Rectal smooth muscle tissue (tissue), 1 donor: ENCODE results near the gene TMUB1.

ENCODE experiments used
- H3K27ac ChIP-seq: one replicate; pipeline ENCODE4 v1.7.0; 2013; ENCODE audit warnings: low read depth, low read length, inconsistent platforms
- H3K27me3 ChIP-seq: one replicate; pipeline ENCODE4 v1.7.0; 2013; ENCODE audit warnings: low read length; ENCODE audit not compliant: control insufficient read depth, insufficient read depth
- H3K36me3 ChIP-seq: one replicate; pipeline ENCODE4 v1.7.0; 2013; ENCODE audit warnings: low read length; ENCODE audit not compliant: control insufficient read depth, insufficient read depth
- H3K4me1 ChIP-seq: one replicate; pipeline ENCODE4 v1.7.0; 2013; ENCODE audit warnings: low read length; ENCODE audit not compliant: control insufficient read depth, insufficient read depth
- H3K4me3 ChIP-seq: one replicate; pipeline ENCODE4 v1.7.0; 2013; ENCODE audit warnings: low read length
- H3K9ac ChIP-seq: one replicate; pipeline ENCODE4 v1.7.0; 2013; ENCODE audit warnings: low read length

TMUB1 gene

GRCh38 chr7:151075662-151075971 is 7.7 kb downstream of the TMUB1 start:
- Histone ChIP-seq H3K4me1 (peaks cover 7% of the 10 kb centered on the region), H3K9ac (no peak overlapping the region), H3K36me3 (peaks cover 35% of the 10 kb centered on the region), H3K27ac (no peak overlapping the region), H3K27me3 (no peaks in the 10 kb centered on the region), H3K4me3 (no peak overlapping the region)

- Histone ChIP-seq H3K27me3 (no peaks in the 10 kb centered on the region), H3K36me3 (peaks cover 40% of the 10 kb centered on the region), H3K9ac (no peak overlapping the region)
These were observed 8.3 kb downstream of the TMUB1 start for GRCh38 chr7:151074817-151075661.

DNA sequence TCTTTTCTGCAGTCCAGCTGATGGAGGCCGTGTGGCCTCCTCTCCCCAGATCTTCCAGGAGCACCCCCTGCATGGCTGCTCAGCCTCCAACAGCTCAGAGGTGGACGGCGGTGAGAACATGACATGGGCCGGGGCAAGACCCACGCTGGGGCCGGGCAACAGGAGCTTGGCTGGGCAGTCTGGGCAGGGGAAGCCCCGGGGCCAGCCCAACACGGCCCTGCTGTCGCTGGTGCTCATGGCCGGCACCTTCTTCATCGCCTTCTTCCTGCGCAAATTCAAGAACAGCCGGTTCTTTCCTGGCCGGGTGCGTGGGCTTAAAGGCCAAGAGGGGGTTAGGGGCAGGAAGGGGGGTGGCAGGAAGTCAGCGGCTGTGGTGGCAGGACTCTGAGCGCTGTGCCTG is 9.3 kb downstream of the TMUB1 start:
- H3K4me3 ChIP-seq: no peak overlapping the region
- H3K4me1 ChIP-seq: no peaks in the 10 kb centered on the region
- H3K36me3 ChIP-seq: peaks cover 44% of the 10 kb centered on the region
- H3K27me3 ChIP-seq: no peaks in the 10 kb centered on the region
- H3K9ac ChIP-seq: no peak overlapping the region
- no peak overlapping the region for H3K27ac ChIP-seq

More at GRCh38 chr7:151074817-151075661, 8.3 kb downstream of the TMUB1 start:
- Histone ChIP-seq H3K4me3 (no peak overlapping the region), H3K4me1 (peaks cover 7% of the 10 kb centered on the region), H3K27ac (no peak overlapping the region)

GRCh38 chr7:151071032-151071866 is 12.0 kb downstream of the TMUB1 start:
- Histone ChIP-seq H3K4me1 (no peaks in the 10 kb centered on the region), H3K27me3 (no peaks in the 10 kb centered on the region), H3K36me3 (peaks cover 62% of the 10 kb centered on the region), H3K4me3 (no peak overlapping the region), H3K27ac (no peak overlapping the region), H3K9ac (no peak overlapping the region)

- no peaks in the 10 kb centered on the region for H3K4me1 ChIP-seq
- no peak overlapping the region for H3K9ac ChIP-seq
- H3K4me3 ChIP-seq: no peak overlapping the region
- H3K27me3 ChIP-seq: no peaks in the 10 kb centered on the region
- peaks cover 57% of the 10 kb centered on the region for H3K36me3 ChIP-seq
- no peak overlapping the region for H3K27ac ChIP-seq
These were observed 12.7 kb downstream of the TMUB1 start for GRCh38 chr7:151070574-151070960.

- Histone ChIP-seq H3K36me3 (peaks cover 58% of the 10 kb centered on the region), H3K9ac (no peak overlapping the region), H3K4me1 (no peaks in the 10 kb centered on the region), H3K27me3 (no peaks in the 10 kb centered on the region), H3K4me3 (no peak overlapping the region), H3K27ac (no peak overlapping the region)
These were observed 13.3 kb downstream of the TMUB1 start for GRCh38 chr7:151069841-151070573.

DNA sequence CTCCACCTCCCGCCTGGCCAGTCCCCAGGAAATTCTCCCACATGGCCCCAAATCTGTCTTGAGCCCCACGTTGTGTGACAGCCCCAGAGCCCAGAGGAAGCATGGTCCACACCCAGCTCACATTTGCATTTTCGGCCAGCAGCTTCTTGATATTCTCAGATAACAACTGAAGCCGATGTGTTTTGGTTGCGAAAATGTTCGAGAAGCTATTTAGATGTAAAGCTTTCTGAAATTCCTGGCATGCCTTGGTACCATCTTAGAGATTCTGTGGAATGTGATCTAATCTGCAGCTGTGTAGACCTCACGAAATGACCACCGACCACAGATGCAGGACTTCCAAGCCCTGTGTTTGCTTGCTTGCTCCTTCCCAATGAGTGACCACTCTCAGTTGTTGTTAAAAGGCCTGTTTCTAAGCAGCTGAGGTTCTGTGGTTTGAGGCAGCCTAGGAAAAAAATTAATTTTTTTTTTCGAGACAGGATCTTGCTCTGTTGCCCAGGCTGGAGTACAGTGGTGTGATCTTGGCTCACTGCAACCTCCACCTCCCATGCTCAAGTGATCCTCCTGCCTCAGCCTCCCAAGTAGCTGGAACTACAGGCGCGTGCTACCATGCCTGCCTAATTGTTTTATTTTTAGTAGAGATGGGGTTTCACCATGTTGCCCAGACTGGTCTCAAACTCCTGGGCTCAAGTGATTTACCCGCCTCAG is 15.1 kb downstream of the TMUB1 start:
- no peaks in the 10 kb centered on the region for H3K27me3 ChIP-seq
- no peak overlapping the region for H3K9ac ChIP-seq
- H3K27ac ChIP-seq: no peak overlapping the region
- no peak overlapping the region for H3K4me3 ChIP-seq
- peaks cover 56% of the 10 kb centered on the region for H3K36me3 ChIP-seq
- H3K4me1 ChIP-seq: peaks cover 3% of the 10 kb centered on the region

DNA sequence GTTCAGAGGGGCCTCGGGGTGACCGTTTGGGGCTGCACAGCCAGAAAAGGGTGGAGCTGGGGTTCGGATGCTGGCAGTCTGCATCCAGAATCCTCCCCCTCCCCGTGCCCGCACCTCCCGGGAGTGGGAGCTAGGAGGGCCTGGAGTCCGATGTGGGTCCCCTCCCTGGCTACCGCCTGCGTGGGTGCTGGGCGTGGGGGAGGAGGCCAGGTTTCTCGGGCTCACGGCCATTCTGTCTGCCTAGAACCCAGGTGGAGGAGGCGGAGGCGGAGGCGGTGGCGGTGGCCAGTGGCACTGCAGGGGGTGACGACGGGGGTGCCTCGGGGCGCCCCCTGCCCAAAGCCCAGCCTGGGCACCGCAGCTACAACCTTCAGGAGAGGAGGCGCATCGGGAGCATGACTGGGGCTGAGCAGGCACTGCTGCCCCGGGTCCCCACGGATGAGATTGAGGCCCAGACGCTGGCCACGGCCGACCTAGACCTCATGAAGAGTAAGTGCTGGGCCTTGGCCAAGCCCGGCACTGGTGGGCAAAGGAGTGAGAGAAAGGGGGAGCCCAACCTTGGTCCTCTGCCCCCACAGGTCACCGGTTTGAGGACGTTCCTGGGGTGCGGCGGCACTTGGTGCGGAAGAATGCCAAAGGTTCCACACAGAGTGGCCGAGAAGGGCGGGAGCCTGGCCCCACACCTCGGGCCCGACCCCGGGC is 16.9 kb downstream of the TMUB1 start:
- Histone ChIP-seq H3K9ac (no peak overlapping the region), H3K27me3 (no peaks in the 10 kb centered on the region), H3K4me3 (no peak overlapping the region), H3K27ac (no peak overlapping the region), H3K4me1 (peaks cover 8% of the 10 kb centered on the region), H3K36me3 (peaks cover 51% of the 10 kb centered on the region)

DNA sequence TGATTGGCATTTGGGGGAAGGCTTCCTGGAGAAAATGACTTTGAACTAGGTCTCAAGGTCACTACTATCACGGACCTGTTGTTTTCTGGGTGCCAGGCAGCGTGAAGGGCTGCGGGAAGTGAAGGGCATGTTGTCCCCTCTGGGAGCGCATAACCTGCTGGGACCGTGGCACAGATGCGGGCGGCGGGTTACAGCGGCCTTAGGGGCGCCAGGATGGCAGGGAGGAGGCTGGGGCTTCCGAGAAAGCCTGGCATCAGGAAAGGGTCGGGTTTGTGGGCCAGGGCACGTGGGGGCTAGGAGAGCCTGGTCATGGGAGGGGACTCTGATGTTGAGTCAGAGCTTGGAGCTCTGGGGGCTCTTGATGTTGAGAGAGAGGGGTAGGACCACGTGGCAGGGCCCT is 17.8 kb downstream of the TMUB1 start:
- no peak overlapping the region for H3K4me3 ChIP-seq
- H3K9ac ChIP-seq: no peak overlapping the region
- peaks cover 43% of the 10 kb centered on the region for H3K36me3 ChIP-seq
- no peak overlapping the region for H3K27ac ChIP-seq
- H3K4me1 ChIP-seq: peaks cover 11% of the 10 kb centered on the region
- H3K27me3 ChIP-seq: no peaks in the 10 kb centered on the region

DNA sequence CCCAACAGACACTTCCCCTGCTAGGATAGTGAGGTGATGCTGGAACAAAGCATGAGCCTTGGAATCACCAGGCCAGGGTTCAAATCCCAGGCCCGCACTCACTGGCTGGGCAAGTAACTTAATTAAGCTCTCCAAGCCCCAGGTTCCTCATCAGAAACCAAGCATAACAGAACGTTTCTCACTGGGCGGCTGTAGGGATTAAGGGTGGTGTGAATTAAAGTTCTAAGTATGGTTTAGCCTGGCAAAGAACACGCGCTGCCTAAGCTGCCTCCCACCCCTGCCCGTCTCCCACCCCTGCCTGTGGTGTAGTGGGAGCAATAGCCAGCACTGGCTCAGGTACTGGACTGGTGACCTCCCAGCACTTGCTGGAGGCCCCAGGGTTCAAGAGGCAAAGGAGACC is 18.3 kb downstream of the TMUB1 start:
- Histone ChIP-seq H3K27me3 (no peaks in the 10 kb centered on the region), H3K4me3 (no peak overlapping the region), H3K27ac (no peak overlapping the region), H3K4me1 (peaks cover 11% of the 10 kb centered on the region), H3K9ac (no peak overlapping the region), H3K36me3 (peaks cover 38% of the 10 kb centered on the region)

DNA sequence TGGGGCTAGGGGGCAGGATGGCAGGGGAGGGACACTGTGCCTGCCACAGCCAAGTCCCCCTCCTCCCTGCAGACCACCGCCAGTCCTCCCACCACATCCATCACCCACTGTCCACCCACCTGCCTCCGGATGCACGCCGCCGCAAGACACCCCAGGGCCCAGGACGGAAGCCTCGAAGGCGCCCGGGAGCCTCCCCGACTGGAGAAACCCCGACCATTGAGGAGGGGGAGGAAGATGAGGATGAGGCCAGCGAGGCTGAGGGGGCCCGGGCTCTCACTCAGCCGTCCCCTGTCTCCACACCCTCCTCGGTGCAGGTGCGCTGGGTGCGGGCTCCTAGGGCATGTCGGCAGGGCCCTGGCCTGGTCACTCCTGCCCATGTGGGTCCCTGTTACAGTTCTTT is 18.8 kb downstream of the TMUB1 start:
- H3K27me3 ChIP-seq: no peaks in the 10 kb centered on the region
- peaks cover 11% of the 10 kb centered on the region for H3K4me1 ChIP-seq
- peaks cover 35% of the 10 kb centered on the region for H3K36me3 ChIP-seq
- H3K9ac ChIP-seq: no peak overlapping the region
- no peak overlapping the region for H3K27ac ChIP-seq
- H3K4me3 ChIP-seq: no peak overlapping the region
